Testis (tissue), 3 donors: ENCODE data around the gene RXRA. TPM values are rescaled to one million over a fixed set of nuclear protein-coding genes. Genes with fewer than 3 reads are reported as not detected.

Experiments used
- DNase-seq: peaks from one replicate; pipeline ENCODE4 v3.0.0-alpha.2; 2019
- H3K27ac ChIP-seq, 2 donors: fragments of 200-600 bp; sonication (generic); one replicate each; pipeline ENCODE4 v1.5.1; 2019
- H3K27me3 ChIP-seq: fragments of 200-600 bp; sonication (generic); one replicate; pipeline ENCODE4 v1.5.1; 2019
- H3K36me3 ChIP-seq: fragments of 200-600 bp; sonication (generic); one replicate; pipeline ENCODE4 v1.5.1; 2017; ENCODE audit warnings: low read depth; ENCODE audit errors: missing control alignments
- H3K4me1 ChIP-seq: fragments of 200-600 bp; sonication (generic); one replicate; pipeline ENCODE4 v1.5.1; 2019
- H3K4me3 ChIP-seq, 2 donors: fragments of 200-600 bp; sonication (generic); one replicate each; pipeline ENCODE4 v1.5.1; 2017 to 2019
- H3K9me3 ChIP-seq: fragments of 200-600 bp; sonication (generic); one replicate; pipeline ENCODE4 v1.5.1; 2017
- CTCF ChIP-seq, 3 experiments: fragments of 450-650 bp in 2 of 3; fragments of 200-600 bp in 1 of 3; sonication (generic) in 1 of 3; IDR thresholded peaks; one replicate each; pipeline ENCODE4 v1.5.1; 2016 to 2019; ENCODE audit warnings: antibody characterized with exemption in 3 of 3, mild to moderate bottlenecking in 2 of 3, moderate library complexity in 1 of 3
- POLR2A ChIP-seq: fragments of 450-650 bp; IDR thresholded peaks from one replicate; pipeline ENCODE4 v1.6.1; 2017; ENCODE audit warnings: antibody characterized with exemption, mild to moderate bottlenecking, moderate library complexity
- WGBS, 2 donors: methylation state at CpG; one replicate each; pipeline ENCODE4 v1.1.5; 2018; 5-methylcytosine and 5-hydroxymethylcytosine counted together
- intact Hi-C: fragments of 100-400 bp; cut with DNase I; formaldehyde crosslinking; loops from one replicate; pipeline ENCODE4 v1.15.1; 2023; ENCODE audit warnings: low total_unique reads
- polyA plus RNA-seq: library from polyadenylated mRNA; stranded (reverse); fragments of 350-450 nt; fragmentation: Illumina TruSeq; extraction: RNeasy Lipid Tissue Mini Kit (QIAGEN cat#74804); gene quantifications from one replicate; pipeline ENCODE4 v1.2.3, GENCODE V29; 2014; ENCODE audit warnings: low read depth, low replicate concordance; ENCODE audit not compliant: insufficient read depth
- total RNA-seq, 2 donors: library from RNA; depleted of rRNA; stranded (reverse); fragments of >200 nt; gene quantifications; one replicate each; pipeline ENCODE4 v1.2.3, GENCODE V29; 2016

The RXRA gene
- total and polyA plus RNA-seq, 3 donors from 2014 or later, result 31.3 to 61.0 (median 47.3) TPM

- Histone ChIP-seq H3K4me3 (no peak overlapping the region), H3K4me1 (peaks cover 18% of the 10 kb centered on the region), H3K27ac (no peak overlapping the region), H3K9me3 (no peaks in the 10 kb centered on the region), H3K36me3 (no peaks in the 10 kb centered on the region), H3K27me3 (no peaks in the 10 kb centered on the region)
- no peak for DNase-seq
- intact Hi-C loops, result no loop called here
- 95% methylated on average over 8 to 12 of the region's 12 CpGs for WGBS, 2 donors
- TF ChIP-seq POLR2A, result no peak
- no peak for TF ChIP-seq CTCF (IDR thresholded peaks at IDR 0.05)
Observed at GRCh38 chr9:134460206-134460605, 134.0 kb downstream of the RXRA start.

GRCh38 chr9:134460896-134461295 is 134.6 kb downstream of the RXRA start:
- 73 to 91% methylated on average over 2 to 5 of the region's 5 CpGs for WGBS, 2 donors
- TF ChIP-seq POLR2A (no peak), CTCF (IDR thresholded peaks at IDR 0.05) (no peak)
- no peaks in the 10 kb centered on the region for H3K36me3 ChIP-seq
- H3K4me1 ChIP-seq, result peaks cover 11% of the 10 kb centered on the region
- no peaks in the 10 kb centered on the region for H3K27me3 ChIP-seq
- DNase-seq, result no peak
- H3K9me3 ChIP-seq, result no peaks in the 10 kb centered on the region
- H3K4me3 ChIP-seq, result no peak overlapping the region
- intact Hi-C loops, result no loop called here
- H3K27ac ChIP-seq, result no peak overlapping the region

- Histone ChIP-seq H3K36me3 (no peaks in the 10 kb centered on the region), H3K27me3 (no peaks in the 10 kb centered on the region), H3K9me3 (no peaks in the 10 kb centered on the region), H3K4me1 (peaks cover 5% of the 10 kb centered on the region), H3K27ac (no peak overlapping the region), H3K4me3 (no peak overlapping the region)
- 94 to 95% methylated on average over 8 of the region's 8 CpGs for WGBS, 2 donors
- intact Hi-C loops, result no loop called here
- TF ChIP-seq CTCF (IDR thresholded peaks at IDR 0.05), result no peak
- no peak for TF ChIP-seq POLR2A
- no peak for DNase-seq
Observed at GRCh38 chr9:134461426-134461982, 135.2 kb downstream of the RXRA start.

- H3K36me3 ChIP-seq, result no peaks in the 10 kb centered on the region
- intact Hi-C loops, result no loop called here
- H3K4me3 ChIP-seq, result no peak overlapping the region
- no peak for TF ChIP-seq CTCF (IDR thresholded peaks at IDR 0.05)
- no peak for TF ChIP-seq POLR2A
- H3K4me1 ChIP-seq, result no peaks in the 10 kb centered on the region
- H3K27ac ChIP-seq, result no peak overlapping the region
- no peak for DNase-seq
- H3K9me3 ChIP-seq, result no peaks in the 10 kb centered on the region
- H3K27me3 ChIP-seq, result no peaks in the 10 kb centered on the region
- 75 to 76% methylated on average over 9 to 13 of the region's 13 CpGs for WGBS, 2 donors
Observed at GRCh38 chr9:134462318-134462717, 136.1 kb downstream of the RXRA start.

GRCh38 chr9:134463280-134463679 is 137.0 kb downstream of the RXRA start:
- TF ChIP-seq POLR2A (no peak), CTCF (IDR thresholded peaks at IDR 0.05) (no peak)
- Histone ChIP-seq H3K27ac (no peak overlapping the region), H3K9me3 (no peaks in the 10 kb centered on the region)

More at GRCh38 chr9:134463280-134463679, 137.0 kb downstream of the RXRA start:
- H3K36me3 ChIP-seq, result no peaks in the 10 kb centered on the region
- no peak overlapping the region for H3K4me3 ChIP-seq
- 90 to 91% methylated on average over 6 to 7 of the region's 7 CpGs for WGBS, 2 donors
- DNase-seq, result no peak
- intact Hi-C loops, result no loop called here
- no peaks in the 10 kb centered on the region for H3K4me1 ChIP-seq
- H3K27me3 ChIP-seq, result no peaks in the 10 kb centered on the region
